GM19468 (cell line): ENCODE measurements around the gene ADAMTS17.

Experiments used
- ATAC-seq: cut with Tn5 transposase; IDR thresholded peaks from one replicate; pipeline ENCODE4 v1.9.1; 2021; ENCODE audit warnings: mild to moderate bottlenecking, moderate library complexity, moderate number of reproducible peaks; ENCODE audit not compliant: unreplicated experiment; ENCODE audit errors: extremely low read depth

The ADAMTS17 gene

DNA sequence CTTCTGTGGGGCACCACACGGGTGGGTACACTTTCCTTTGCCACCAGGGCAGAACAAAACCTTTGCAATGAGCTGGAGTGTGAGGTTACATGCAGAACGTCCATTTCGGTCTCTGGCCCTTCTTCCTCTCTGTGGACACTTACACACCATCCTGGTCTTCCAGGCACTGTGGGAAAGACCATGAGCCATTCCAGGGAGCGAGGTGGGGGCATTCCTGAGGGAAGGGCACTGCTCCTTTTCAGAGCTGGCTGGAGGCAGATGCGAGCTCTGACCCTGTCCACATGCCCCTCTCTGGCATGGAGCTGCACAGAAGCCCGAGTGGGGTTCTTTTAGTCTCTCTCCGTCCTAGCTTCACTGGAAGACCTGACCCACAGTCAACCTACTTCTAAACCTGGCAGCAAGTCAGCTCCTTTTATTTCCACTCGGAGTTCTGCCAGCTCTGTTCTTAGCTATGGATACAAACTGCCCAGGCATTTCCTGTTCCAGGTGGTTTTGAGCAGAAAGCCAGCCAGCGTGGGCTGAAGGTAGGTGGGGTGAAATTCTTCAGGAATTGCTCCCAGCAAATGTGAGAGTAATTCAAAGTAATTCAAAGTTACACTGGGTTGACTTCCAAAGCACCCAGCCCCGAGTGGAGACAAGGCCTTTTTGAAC, 281.4 kb downstream of the ADAMTS17 start:
- ATAC-seq = no peak

DNA sequence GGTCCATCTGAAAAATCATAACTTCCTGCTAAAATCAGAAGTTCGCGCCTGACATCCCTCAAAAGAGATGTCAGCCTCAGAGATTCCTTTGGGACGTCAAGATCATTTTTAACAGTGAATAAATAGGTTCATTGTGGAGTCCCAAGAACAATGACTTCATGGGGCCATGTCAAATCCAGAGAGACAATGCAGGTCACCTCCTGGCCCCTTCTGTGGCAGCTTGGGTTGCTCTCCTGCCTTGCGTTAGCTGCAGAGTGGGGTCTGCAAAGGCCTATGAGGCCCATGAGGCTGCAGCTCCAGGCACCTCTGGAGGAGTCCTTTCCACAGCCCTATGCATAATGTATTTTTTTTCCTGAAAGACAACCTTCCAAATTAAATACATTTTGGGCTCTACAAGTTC, 282.3 kb downstream of the ADAMTS17 start:
- ATAC-seq = no peak

DNA sequence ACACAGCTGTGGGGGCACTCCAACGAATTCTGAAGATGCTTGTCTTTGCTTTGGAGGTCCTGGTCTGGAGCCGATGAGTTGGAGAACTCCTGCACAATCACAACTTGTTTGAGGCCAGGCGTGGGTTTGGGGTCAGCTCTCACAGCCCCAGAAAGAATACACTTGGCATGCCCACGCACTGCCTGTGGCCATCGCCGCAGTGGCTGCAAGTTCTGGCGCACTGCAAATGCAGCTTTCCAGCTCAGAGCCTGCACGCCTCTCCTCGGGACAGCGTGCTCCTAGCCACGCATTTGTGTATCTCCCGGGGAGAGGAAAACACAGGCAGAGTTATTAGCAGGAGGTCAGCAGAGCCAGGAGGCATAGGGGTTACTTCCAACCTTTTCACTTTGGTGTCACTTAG, 282.7 kb downstream of the ADAMTS17 start:
- no peak for ATAC-seq

DNA sequence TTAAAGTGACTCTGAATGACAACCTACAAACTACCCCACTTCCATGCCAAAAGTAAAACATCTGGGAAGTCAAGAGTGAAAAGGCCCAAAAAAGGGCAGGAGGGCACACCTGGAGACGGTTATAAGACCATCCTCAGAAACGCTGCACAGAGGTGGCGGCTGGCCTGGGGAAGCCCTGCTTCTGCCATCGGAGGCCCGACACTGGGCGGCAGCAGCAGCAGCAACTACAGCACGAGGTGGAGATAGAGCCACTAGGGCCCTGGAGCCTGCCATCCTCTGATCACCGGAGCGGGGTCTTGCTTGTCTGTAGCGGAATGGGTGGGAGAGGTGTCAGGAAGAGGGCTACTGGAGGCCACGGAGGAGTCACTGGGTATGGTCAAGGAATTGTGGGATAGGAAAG, 283.3 kb downstream of the ADAMTS17 start:
- no peak for ATAC-seq

DNA sequence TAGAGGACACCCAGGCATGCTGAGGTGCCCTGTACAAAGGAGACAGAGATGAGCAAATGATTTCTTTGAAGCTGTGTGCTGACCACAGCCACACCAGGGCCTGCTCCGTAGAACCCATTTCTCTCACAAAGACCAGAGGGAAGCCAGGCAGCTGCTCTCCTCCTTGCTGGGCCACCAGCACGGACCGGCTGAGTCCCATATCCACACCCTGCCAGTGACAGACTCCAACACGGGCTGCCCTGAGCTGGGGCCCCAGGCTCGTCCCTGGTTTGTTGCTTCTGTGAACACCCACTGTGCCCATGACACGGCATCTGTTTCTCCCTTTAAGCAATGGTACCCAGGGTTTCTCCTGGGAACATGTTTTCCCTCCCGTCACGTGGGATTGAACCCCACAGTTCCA, 284.5 kb downstream of the ADAMTS17 start:
- no peak for ATAC-seq

DNA sequence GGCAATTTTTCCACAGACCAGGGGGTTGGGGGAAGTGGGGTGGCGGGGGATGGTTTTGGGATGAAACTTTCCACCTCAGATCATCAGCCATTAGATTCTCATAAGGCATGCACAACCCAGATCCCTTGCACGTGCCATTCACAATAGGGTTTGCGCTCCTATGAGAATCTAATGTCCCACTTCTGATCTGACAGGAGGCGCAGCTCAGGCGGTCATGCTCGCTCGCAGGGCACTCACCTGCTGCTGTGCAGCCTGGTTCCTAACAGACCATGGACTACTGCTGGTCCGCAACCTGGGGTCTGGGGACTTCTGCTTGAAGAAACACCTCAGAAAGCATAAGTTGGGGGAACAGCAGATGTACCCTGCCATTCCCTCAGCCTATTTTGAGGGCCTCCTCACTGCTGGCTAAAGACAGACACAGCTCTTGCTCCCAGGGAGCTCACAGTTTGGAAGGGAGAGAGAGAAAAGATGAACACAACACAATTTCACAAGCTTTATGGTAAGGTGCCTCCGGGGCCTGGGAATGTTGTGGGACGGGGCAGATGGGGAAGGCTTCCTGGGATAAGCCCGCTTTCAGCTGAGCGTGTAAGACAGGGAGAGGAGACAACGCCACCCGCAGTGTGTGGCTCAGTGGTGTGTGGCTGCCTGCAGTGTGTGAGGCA, 285.2 kb downstream of the ADAMTS17 start:
- ATAC-seq = no peak

DNA sequence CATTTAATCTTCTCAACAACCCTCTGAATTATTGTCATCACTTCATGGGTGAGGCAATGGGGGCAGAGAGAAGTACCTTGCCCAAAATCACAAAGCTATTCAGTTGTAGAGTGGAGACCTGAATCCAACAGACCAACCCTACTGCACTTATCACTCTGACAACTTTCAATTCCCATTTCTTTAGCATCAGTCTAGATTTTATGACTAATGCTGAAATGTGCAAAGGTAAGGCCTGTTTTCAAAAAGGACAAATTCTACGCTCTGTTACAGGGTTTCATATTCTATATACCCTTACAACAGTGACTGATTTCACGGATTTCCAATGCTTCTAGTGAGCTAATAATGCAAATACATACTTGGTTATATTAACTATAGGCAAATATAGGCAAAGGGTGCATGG, 286.0 kb downstream of the ADAMTS17 start:
- ATAC-seq = no peak

DNA sequence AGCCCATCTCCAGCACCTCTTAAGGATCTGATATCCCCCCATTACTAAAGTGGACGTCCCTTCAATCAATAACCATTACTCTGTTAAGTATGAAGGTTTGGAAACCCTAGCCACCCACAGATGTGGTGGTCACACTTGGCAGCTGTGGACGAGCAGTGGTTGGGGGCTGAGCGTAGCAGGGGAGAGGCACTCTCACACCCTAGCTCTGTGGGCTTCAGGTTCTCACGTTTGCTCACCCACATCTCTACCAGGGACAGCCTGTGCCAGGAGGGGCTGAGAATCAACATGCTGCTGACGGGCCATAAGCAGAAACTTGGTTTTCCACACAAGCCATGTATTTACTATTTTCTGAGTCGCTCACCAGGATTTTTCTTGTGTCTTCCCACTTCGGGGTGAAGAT, 287.2 kb downstream of the ADAMTS17 start:
- ATAC-seq = no peak

DNA sequence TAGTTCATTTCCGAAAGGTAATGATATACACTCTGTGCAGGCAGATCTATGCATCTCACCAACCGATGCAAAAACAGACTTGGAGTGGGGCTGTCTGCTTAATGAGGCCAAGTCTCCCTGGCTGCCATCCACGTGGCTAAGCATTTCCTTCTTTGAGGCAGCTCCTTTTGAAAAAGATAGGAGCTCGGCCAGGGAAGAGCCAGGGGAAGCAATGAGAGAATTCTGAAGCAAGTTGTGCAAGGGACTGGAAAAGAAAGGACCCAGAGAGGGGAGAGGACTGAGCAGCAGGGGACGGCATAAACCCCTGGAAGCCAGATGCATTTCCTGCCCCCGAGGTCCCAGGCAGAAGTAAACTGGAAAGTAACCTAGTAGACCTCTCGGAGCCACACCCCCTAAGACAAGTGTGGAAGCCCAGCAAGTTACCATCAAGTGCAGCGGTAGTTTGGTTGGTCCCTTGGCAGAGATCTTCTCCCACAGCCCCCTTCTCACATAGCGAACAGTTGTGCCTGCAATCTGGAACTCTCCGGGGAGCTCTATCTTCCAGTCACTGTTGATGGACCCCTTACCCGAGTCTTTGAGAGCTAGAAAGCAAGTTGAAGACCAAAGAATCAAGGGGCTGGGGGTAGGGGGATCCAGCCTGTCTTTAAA, 288.2 kb downstream of the ADAMTS17 start:
- ATAC-seq = no peak

DNA sequence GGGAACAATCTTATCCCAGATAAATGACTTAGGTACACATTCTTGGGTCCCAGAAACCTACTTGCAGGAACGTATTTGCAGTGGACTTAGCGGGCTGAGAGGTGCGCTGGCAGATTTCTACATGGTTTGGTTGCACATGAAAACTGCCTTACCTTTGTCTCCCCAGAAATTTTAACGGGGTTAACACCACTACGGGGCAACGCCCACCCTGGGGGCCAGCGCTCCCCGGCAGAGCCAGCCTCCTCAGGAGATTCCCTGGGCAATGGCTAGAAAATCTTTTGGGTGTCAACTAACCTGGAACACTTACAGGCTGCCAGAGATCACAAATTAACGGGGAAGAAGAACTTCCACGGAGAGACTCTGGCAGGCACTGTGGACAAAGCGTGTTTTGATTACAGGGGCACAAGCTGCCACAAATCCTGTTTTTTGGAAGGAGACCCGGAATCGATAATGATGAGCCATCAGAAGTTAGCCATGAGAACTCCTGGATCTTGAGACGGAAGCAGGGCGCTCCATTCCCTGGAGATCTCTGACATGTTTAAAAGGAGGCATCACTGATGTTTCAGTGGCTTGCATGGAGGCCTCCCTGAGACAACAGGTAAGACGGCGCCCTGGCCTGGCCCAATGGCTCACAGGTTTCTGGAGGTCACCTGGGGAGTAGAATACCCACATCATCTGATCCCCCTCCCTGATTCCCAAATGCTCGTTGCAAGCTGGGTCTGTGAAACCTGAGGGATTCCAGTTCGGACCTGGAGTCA, 288.9 kb downstream of the ADAMTS17 start:
- ATAC-seq = no peak

DNA sequence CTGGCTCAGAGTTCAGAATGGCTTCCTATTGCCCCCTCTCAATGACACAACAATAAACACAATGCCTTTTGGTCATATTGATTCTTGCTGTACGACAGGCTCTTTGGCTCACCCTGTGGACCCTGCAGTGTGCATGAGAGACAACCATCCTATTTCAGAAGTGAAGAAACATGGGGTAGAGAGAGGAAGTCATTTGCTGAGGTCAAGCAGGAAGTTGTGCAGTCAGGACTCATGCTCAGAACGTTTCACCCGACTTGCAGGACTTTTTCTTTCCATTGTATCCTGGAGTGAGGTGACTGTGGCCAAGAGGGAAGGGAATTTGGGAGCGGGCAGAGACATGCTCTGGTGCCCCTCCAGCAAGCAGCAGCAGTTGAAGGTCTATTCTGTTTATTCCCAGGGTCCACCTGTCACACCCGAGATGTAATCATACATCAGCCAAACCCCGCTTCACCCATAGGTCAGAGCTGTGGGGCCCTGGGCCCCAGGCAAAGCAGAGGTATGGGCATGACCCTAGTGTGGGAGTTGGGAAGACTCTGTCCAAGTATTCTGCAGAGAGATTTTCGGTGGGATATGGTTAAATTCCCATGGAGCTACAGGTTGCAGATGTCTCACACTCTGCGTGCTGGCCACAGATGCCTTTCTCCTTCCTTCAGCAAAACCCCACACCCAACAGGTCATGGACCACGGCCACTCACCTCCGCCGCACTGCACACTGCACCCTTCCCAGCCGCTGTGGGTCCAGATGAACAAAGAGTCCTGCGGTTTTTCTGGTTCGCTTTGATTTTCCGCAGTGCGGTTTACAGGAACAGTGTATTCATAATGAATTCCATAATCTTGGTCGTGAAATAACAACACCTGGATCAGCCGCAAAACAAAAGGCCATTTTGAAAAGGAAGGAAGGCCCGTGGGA, 290.6 kb downstream of the ADAMTS17 start:
- ATAC-seq = no peak

DNA sequence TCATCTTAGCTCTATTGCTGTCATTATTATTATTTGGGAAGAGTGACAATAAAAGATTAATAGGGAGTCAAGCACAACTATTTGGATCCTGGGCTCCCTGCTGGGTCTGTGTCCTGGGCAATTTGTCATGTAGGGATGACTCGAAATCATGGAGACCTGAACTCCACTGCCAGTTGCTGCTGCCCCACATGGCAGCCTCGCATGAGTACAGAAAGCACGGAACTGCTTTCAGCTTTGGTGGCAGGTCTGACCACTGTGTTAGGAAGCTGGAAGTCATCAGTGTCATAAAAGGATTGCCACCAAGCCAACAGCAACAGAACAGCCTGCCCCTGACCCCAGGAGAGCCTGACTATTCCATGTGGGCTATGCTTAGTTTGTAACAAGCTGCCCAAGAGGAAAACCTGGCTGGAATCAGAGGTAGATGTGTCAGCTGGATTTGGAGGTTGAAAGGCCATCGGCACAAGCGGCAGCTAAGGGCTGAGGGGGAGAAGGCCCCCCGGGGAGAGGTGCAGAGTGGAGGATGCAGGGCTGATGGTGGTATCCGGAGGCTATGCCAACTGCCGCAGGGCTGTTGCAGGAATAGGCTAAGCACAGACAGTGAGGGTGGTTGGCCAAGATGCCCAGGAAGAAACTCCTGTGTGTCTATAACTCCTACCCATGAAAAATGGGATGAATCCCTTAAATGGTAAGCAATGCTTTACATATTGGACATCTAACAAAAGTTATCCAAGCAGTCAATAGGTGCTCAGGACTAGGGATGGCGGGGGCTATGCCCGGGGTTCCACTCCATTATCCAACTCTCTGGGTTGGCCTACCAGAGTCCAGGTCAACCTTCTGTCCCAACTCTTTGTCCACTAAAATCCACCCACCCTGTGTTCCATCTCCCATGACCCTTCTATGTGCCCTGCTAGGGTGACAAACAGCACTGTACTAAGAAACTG, 291.6 kb downstream of the ADAMTS17 start:
- no peak for ATAC-seq

DNA sequence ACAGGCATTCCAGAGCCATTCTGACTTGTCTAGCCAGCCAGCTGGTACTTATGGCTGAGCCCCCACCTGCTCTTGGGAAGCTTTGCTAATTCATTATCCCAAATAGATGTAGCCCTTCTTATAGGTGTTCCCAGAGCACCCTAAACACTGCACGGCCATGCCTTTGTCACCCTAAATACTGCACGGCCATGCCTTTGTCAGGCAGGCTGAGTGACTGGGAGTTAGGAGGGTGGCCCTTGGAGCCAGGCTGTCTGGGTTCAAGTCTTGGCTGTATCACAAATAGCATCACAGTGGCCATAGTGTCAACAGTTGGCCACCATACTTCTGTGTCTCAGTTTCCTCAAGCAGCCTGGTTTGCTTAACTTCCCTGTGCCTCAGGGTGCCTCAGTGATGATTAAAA, 292.3 kb downstream of the ADAMTS17 start:
- no peak for ATAC-seq

DNA sequence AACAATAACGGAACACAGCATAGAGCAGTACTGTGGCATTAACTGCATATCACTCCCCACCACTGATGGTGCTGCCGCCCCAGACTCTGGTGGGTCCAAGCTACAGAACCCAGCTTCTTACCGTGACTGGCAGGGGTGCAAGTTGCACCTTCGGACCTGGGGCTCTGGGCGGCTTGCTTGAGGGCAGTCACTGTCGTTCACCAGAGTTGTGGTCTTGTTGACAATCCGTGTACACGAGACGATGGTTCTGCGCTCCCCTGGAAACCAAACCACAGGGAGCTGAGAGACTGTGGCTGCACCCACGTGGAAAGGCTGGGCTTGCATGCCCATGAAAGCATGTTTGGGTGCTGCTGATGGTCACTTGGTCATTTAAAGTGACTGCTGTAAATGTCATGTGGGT, 293.0 kb downstream of the ADAMTS17 start:
- ATAC-seq = no peak

DNA sequence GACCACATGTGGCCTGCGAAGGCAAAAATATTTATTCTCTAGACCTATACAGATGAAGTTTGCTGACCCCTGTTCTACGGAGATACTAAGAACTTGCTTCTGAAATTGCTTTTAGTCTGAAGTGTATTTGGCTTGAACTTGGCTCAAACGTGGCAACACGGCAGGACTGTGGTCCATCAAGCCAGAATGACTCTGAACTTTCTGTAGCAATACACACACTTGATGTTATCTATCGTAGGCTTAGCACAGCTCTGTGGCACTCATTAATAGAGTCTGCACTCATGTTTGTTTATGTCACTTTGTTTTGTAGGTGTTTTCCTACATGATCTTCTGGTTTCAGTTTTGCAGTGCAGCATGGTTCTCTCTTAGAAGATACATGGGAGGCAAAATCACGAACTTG, 298.1 kb downstream of the ADAMTS17 start:
- no peak for ATAC-seq

DNA sequence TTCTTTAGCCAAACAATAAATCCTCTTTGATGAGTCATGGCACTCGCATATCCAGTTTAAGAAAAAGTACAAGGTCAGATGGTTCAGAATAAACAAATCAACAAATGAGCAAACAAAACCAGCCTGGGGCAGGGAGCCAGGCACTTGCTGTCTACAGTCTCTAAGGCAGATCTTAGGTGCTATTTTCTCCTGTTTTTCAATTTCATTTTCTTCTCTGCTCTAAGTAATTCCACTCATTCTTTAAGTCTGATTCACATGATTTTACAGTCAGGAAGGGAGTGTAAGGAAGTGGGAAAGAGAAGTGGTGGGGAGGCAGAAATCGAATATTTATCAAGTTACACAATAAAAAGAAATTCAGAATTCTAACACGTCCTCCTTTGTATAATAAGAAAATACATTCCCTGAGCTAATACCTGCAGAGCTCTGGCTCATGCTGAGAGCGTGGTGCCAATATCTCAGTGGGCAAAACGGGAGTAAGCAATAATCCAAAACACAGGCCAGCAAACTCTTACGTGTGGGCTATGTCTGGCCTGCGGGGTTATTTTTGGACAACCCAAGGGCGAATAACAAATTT, 298.6 kb downstream of the ADAMTS17 start:
- no peak for ATAC-seq

DNA sequence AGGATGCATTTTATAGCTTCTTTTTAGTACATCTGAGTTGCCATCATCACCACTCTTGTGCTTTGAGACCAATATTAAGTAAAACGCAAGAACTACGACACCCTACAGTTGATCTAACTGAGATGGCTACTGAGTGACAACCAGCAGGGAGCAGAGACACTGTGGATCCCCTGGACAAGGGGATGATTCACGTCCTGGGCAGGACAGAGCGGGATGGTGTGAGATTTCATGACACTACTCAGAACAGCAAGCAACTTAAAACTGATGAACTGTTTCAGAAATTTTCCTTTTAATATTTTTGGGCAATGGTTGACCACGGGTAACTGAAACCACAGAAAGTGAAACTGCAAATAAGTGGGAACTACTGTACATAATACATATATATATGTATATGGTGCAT, 299.2 kb downstream of the ADAMTS17 start:
- ATAC-seq = no peak

DNA sequence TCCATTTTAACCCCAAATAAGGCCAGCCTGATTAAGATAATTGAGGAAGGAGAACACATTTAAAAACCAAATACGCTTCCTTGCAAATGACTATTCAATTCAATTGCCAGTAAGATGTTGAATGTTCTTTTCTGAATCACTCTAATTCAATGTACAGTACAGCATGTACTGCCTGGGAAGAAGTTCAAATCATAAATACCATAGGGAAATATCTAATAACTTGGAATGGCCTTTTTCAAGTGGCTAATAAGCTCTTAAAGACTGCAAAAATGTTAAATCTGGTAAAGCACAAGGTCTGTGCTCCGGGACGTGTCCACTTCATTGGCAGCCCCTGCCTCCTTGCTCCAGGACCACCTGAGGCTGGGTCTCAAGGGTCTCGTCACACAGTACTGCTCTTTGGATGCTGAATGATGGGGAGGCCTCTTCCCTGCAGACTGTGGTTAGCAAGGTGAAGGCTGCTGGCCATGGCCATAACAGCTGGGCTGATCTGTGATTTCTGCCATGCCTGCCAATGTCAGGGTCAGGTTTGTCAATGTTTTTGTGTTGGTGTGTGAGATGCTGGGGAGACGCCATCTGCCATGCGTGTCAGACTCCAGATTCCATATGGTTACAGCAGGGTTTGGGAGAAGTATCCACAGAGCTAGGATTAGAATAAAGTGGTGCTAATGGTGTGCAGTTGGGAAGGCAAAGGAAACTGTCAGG, 300.5 kb downstream of the ADAMTS17 start:
- ATAC-seq = no peak
